Head of caudate nucleus (tissue), 42 donors: ENCODE results near the gene MACIR.

Source experiments
- DNase-seq, 42 donors: peaks; one replicate each; pipeline versions ENCODE4 v3.0.0 to v3.0.0-alpha.2; 2020 to 2021; ENCODE audit warnings: mixed read lengths in 7 of 42
- intact Hi-C: fragments of 100-400 bp; cut with DNase I; formaldehyde crosslinking; loops from one replicate; pipeline ENCODE4 v1.15.0; 2022

MACIR gene

GRCh38 chr5:103280967-103281366, 22.4 kb downstream of the MACIR start:
- DNase-seq = no peak
- intact Hi-C loops = no loop called here

- intact Hi-C loops = no loop called here
- no peak for DNase-seq
These were observed 24.6 kb downstream of the MACIR start for GRCh38 chr5:103283120-103283519.

- DNase-seq = no peak
These were observed 25.3 kb downstream of the MACIR start for GRCh38 chr5:103283869-103284268.

GRCh38 chr5:103286622-103287021, 28.1 kb downstream of the MACIR start:
- no peak for DNase-seq
- intact Hi-C loops = no loop called here

More at GRCh38 chr5:103283869-103284268, 25.3 kb downstream of the MACIR start:
- intact Hi-C loops = no loop called here

GRCh38 chr5:103289024-103289423, 30.5 kb downstream of the MACIR start:
- intact Hi-C loops = no loop called here
- DNase-seq = no peak

GRCh38 chr5:103290846-103291245, 32.3 kb downstream of the MACIR start:
- DNase-seq = peak in 6 of 42 donors; percentile 34 to 69 (median 48)
- intact Hi-C loops = loop anchor here (5.0 kb wide), 1 partner anchor 34 kb away; the partner anchor contains the start of gene MACIR

GRCh38 chr5:103291606-103292005, 33.0 kb downstream of the MACIR start:
- DNase-seq = peak in 4 of 42 donors; percentile 25 to 54 (median 36)
- intact Hi-C loops = loop anchor here (5.0 kb wide), 1 partner anchor 34 kb away; the partner anchor contains the start of gene MACIR

GRCh38 chr5:103293099-103293498, 34.5 kb downstream of the MACIR start:
- intact Hi-C loops = loop anchor here (5.0 kb wide), 1 partner anchor 36 kb away; the partner anchor contains the start of gene MACIR
- DNase-seq = no peak

- DNase-seq = no peak
- intact Hi-C loops = loop anchor here (5.0 kb wide), 1 partner anchor 36 kb away; the partner anchor contains the start of gene MACIR
These were observed 35.2 kb downstream of the MACIR start for GRCh38 chr5:103293719-103294118.

GRCh38 chr5:103294906-103295305, 36.3 kb downstream of the MACIR start:
- DNase-seq = no peak
- intact Hi-C loops = loop anchor here (5.0 kb wide), 1 partner anchor 38 kb away; the partner anchor contains the start of gene MACIR

- intact Hi-C loops = no loop called here
- DNase-seq = no peak
These were observed 36.9 kb downstream of the MACIR start for GRCh38 chr5:103295424-103295823.

- no peak for DNase-seq
- intact Hi-C loops = no loop called here
These were observed 37.3 kb downstream of the MACIR start for GRCh38 chr5:103295871-103296270.

- intact Hi-C loops = no loop called here
- DNase-seq = no peak
These were observed 39.6 kb downstream of the MACIR start for GRCh38 chr5:103298117-103298516.

GRCh38 chr5:103298607-103299188, 40.1 kb downstream of the MACIR start:
- intact Hi-C loops = no loop called here
- DNase-seq = no peak

GRCh38 chr5:103305809-103306208, 47.2 kb downstream of the MACIR start:
- DNase-seq = no peak
- intact Hi-C loops = no loop called here

- intact Hi-C loops = no loop called here
- peak in 5 of 42 donors; percentile 31 to 54 (median 38) for DNase-seq
These were observed 48.9 kb downstream of the MACIR start for GRCh38 chr5:103307470-103307869.

- DNase-seq = no peak
- intact Hi-C loops = no loop called here
These were observed 50.2 kb downstream of the MACIR start for GRCh38 chr5:103308774-103309173.

GRCh38 chr5:103313056-103313455, 54.5 kb downstream of the MACIR start:
- DNase-seq = no peak
- intact Hi-C loops = no loop called here

- intact Hi-C loops = no loop called here
- DNase-seq = no peak
These were observed 56.9 kb downstream of the MACIR start for GRCh38 chr5:103315455-103315854.

GRCh38 chr5:103327451-103327850, 68.9 kb downstream of the MACIR start:
- DNase-seq = no peak
- intact Hi-C loops = no loop called here

GRCh38 chr5:103327893-103328292, 69.3 kb downstream of the MACIR start:
- intact Hi-C loops = no loop called here
- no peak for DNase-seq
